BLaER1 treated with 17β-estradiol and CSF1 and Interleukin-3, amounts not matched to agents 10 nM and 100 nM (cell line): ENCODE data around the gene CEBPG.

Experiments used
- H3K27ac ChIP-seq, 11 experiments: shearing (Covaris generic); formaldehyde crosslinking; 2 replicates each; pipeline ENCODE4 v1.8.1; 2022
- H3K27me3 ChIP-seq, 11 experiments: shearing (Covaris generic); formaldehyde crosslinking; 2 replicates each; pipeline ENCODE4 v1.8.1; 2022
- H3K36me3 ChIP-seq, 11 experiments: shearing (Covaris generic); formaldehyde crosslinking; 2 replicates each; pipeline ENCODE4 v1.8.1; 2022
- H3K4me1 ChIP-seq, 10 experiments: shearing (Covaris generic); formaldehyde crosslinking; 2 replicates each; pipeline ENCODE4 v1.8.1; 2022
- H3K4me2 ChIP-seq, 11 experiments: shearing (Covaris generic); formaldehyde crosslinking; 2 replicates each; pipeline ENCODE4 v1.8.1; 2022
- H3K4me3 ChIP-seq, 10 experiments: shearing (Covaris generic); formaldehyde crosslinking; 2 replicates each; pipeline ENCODE4 v1.8.1; 2022
- H3K9ac ChIP-seq, 11 experiments: shearing (Covaris generic); formaldehyde crosslinking; 2 replicates each; pipeline ENCODE4 v1.8.1; 2022
- H3K9me3 ChIP-seq, 11 experiments: shearing (Covaris generic); formaldehyde crosslinking; replicated peaks in 1 of 11; 2 replicates each; pipeline ENCODE4 v1.8.1; 2022
- H4K20me1 ChIP-seq, 11 experiments: shearing (Covaris generic); formaldehyde crosslinking; 2 replicates each; pipeline ENCODE4 v1.8.1; 2022
- Cebpa-rat ChIP-seq, 11 experiments: shearing (Covaris generic); IDR thresholded peaks; 2 replicates each; pipeline ENCODE4 v1.8.1; 2022

Gene CEBPG

GRCh38 chr19:33403973-33404304 lies 30.4 kb downstream of the CEBPG start:
- 0 out of 22 replicates have a peak, but pooled peaks cover 0 to 2% (median 0%) of the 10 kb centered on the region in 11 experiments for H3K36me3 ChIP-seq
- H3K27ac ChIP-seq, result peak overlapping the region in 9 of 11 experiments; percentile 11 to 64 (median 51); a peak in 15 of 22 replicates
- peak overlapping the region in 9 of 11 experiments; percentile 9 to 63 (median 43); a peak in 9 of 22 replicates for H3K9ac ChIP-seq
- TF ChIP-seq Cebpa-rat (IDR thresholded peaks at IDR 0.05), result no peak
- H3K4me2 ChIP-seq, result peak overlapping the region; percentile 56 to 91 (median 79); a peak in 21 of 22 replicates
- no peaks in the 10 kb centered on the region for H3K9me3 ChIP-seq
- peaks cover 41 to 67% (median 50%) of the 10 kb centered on the region in 10 experiments for H3K4me1 ChIP-seq
- H3K4me3 ChIP-seq, result no peak overlapping the region
- H4K20me1 ChIP-seq, result peaks cover 0 to 12% (median 0%) of the 10 kb centered on the region in 11 experiments; a peak in 5 of 22 replicates
- H3K27me3 ChIP-seq, result no peaks in the 10 kb centered on the region

- no peaks in the 10 kb centered on the region for H3K9me3 ChIP-seq
- peak overlapping the region; percentile 9 to 63 (median 45); a peak in 14 of 22 replicates for H3K9ac ChIP-seq
- H3K4me2 ChIP-seq, result peak overlapping the region; percentile 56 to 91 (median 79)
- H3K27me3 ChIP-seq, result no peaks in the 10 kb centered on the region
- H3K4me1 ChIP-seq, result peaks cover 43 to 67% (median 51%) of the 10 kb centered on the region in 10 experiments
- H4K20me1 ChIP-seq, result peaks cover 0 to 12% (median 0%) of the 10 kb centered on the region in 11 experiments; a peak in 4 of 22 replicates
- H3K4me3 ChIP-seq, result no peak overlapping the region
- H3K36me3 ChIP-seq, result peaks cover 0 to 2% (median 0%) of the 10 kb centered on the region in 11 experiments; a peak in 1 of 22 replicates
- peak overlapping the region in 9 of 11 experiments; percentile 11 to 64 (median 51); a peak in 16 of 22 replicates for H3K27ac ChIP-seq
- TF ChIP-seq Cebpa-rat (IDR thresholded peaks at IDR 0.05), result no peak
These were observed 31.2 kb downstream of the CEBPG start for GRCh38 chr19:33404506-33405253.

GRCh38 chr19:33405254-33405552 lies 31.7 kb downstream of the CEBPG start:
- no peaks in the 10 kb centered on the region for H3K27me3 ChIP-seq
- H3K9ac ChIP-seq, result peak overlapping the region in 9 of 11 experiments; percentile 19 to 63 (median 46); a peak in 15 of 22 replicates
- no peak for TF ChIP-seq Cebpa-rat (IDR thresholded peaks at IDR 0.05)
- peaks cover 0 to 7% (median 0%) of the 10 kb centered on the region in 11 experiments; a peak in 4 of 22 replicates for H3K36me3 ChIP-seq
- no peak overlapping the region for H3K4me3 ChIP-seq
- peaks cover 0 to 14% (median 0%) of the 10 kb centered on the region in 11 experiments; a peak in 4 of 22 replicates for H4K20me1 ChIP-seq
- no peaks in the 10 kb centered on the region for H3K9me3 ChIP-seq
- peak overlapping the region; percentile 56 to 91 (median 79) for H3K4me2 ChIP-seq
- peaks cover 43 to 67% (median 51%) of the 10 kb centered on the region in 10 experiments for H3K4me1 ChIP-seq
- H3K27ac ChIP-seq, result peak overlapping the region in 8 of 11 experiments; percentile 14 to 64 (median 52); a peak in 13 of 22 replicates

- Histone ChIP-seq H3K4me3 (no peak overlapping the region), H3K9ac (peak overlapping the region; percentile 19 to 63 (median 43); a peak in 16 of 22 replicates), H3K36me3 (peaks cover 0 to 13% (median 0%) of the 10 kb centered on the region in 11 experiments; a peak in 6 of 22 replicates), H4K20me1 (peaks cover 0 to 20% (median 0%) of the 10 kb centered on the region in 11 experiments; a peak in 5 of 22 replicates), H3K9me3 (no peaks in the 10 kb centered on the region), H3K27me3 (no peaks in the 10 kb centered on the region), H3K4me1 (peaks cover 43 to 67% (median 51%) of the 10 kb centered on the region in 10 experiments), H3K27ac (peak overlapping the region in 8 of 11 experiments; percentile 27 to 64 (median 50); a peak in 11 of 22 replicates), H3K4me2 (peak overlapping the region; percentile 56 to 91 (median 79))
- no peak for TF ChIP-seq Cebpa-rat (IDR thresholded peaks at IDR 0.05)
These were observed 32.3 kb downstream of the CEBPG start for GRCh38 chr19:33405553-33406461.

- Histone ChIP-seq H4K20me1 (peaks cover 0 to 28% (median 0%) of the 10 kb centered on the region in 11 experiments; a peak in 5 of 22 replicates), H3K9ac (peak overlapping the region in 10 of 11 experiments; percentile 19 to 63 (median 40); a peak in 9 of 22 replicates), H3K27me3 (no peaks in the 10 kb centered on the region), H3K4me3 (no peak overlapping the region), H3K9me3 (no peaks in the 10 kb centered on the region), H3K36me3 (peaks cover 0 to 22% (median 0%) of the 10 kb centered on the region in 11 experiments; a peak in 6 of 22 replicates), H3K4me1 (peaks cover 43 to 67% (median 51%) of the 10 kb centered on the region in 10 experiments), H3K4me2 (peak overlapping the region; percentile 56 to 91 (median 79)), H3K27ac (peak overlapping the region in 6 of 11 experiments; percentile 17 to 59 (median 37); a peak in 8 of 22 replicates)
- TF ChIP-seq Cebpa-rat (IDR thresholded peaks at IDR 0.05), result no peak
These were observed 33.1 kb downstream of the CEBPG start for GRCh38 chr19:33406521-33407139.

- Histone ChIP-seq H3K27ac (peak overlapping the region in 4 of 11 experiments; percentile 7 to 50 (median 20); a peak in 1 of 22 replicates), H3K4me1 (peaks cover 43 to 63% (median 51%) of the 10 kb centered on the region in 10 experiments), H3K4me2 (peak overlapping the region in 9 of 11 experiments; percentile 1 to 56 (median 21); a peak in 11 of 22 replicates), H3K27me3 (no peaks in the 10 kb centered on the region), H3K4me3 (no peak overlapping the region), H3K9ac (peak overlapping the region in 7 of 11 experiments; percentile 4 to 40 (median 27); a peak in 5 of 22 replicates), H4K20me1 (peaks cover 0 to 26% (median 0%) of the 10 kb centered on the region in 11 experiments; a peak in 5 of 22 replicates), H3K9me3 (no peaks in the 10 kb centered on the region), H3K36me3 (peaks cover 0 to 24% (median 0%) of the 10 kb centered on the region in 11 experiments; a peak in 6 of 22 replicates)
- no peak for TF ChIP-seq Cebpa-rat (IDR thresholded peaks at IDR 0.05)
These were observed 33.6 kb downstream of the CEBPG start for GRCh38 chr19:33407140-33407551.

GRCh38 chr19:33407716-33408115 lies 34.2 kb downstream of the CEBPG start:
- Histone ChIP-seq H3K27me3 (no peaks in the 10 kb centered on the region), H3K9ac (peak overlapping the region in 8 of 11 experiments; percentile 8 to 44 (median 24); a peak in 7 of 22 replicates), H3K4me3 (no peak overlapping the region), H4K20me1 (peaks cover 0 to 29% (median 0%) of the 10 kb centered on the region in 11 experiments; a peak in 6 of 22 replicates), H3K36me3 (peaks cover 0 to 24% (median 0%) of the 10 kb centered on the region in 11 experiments; a peak in 6 of 22 replicates), H3K4me2 (peak overlapping the region in 8 of 11 experiments; percentile 1 to 59 (median 24); a peak in 11 of 22 replicates), H3K9me3 (no peaks in the 10 kb centered on the region), H3K4me1 (peaks cover 43 to 58% (median 50%) of the 10 kb centered on the region in 10 experiments), H3K27ac (0 out of 22 replicates have a peak overlapping the region, but pooled peaks of 1 of the 11 experiments have one; percentile 7)
- no peak for TF ChIP-seq Cebpa-rat (IDR thresholded peaks at IDR 0.05)
